ENCODE data around the gene LRIG2. TPM values are rescaled to one million over a fixed set of nuclear protein-coding genes. Genes with fewer than 3 reads are reported as not detected.

LRIG2 gene
- total and polyA plus RNA-seq, 9 of the 15 experiments (the other 6 are each of a cell fraction or from before 2014, with no cell fraction given): 1.8 to 28.1 (median 11.5) TPM

- TF ChIP-seq RAD21 (CRISPR knock-in tag; conservative IDR thresholded peaks at IDR 0.05 in 1 of 2, IDR thresholded peaks at IDR 0.05 in 1 of 2): peak in 1 of 2 experiments; percentile 43; a peak in 2 of 4 replicates
- no peak for TF ChIP-seq CBFA2T2 (conservative IDR thresholded peaks at IDR 0.05)
- no peak for TF ChIP-seq FOXP4 (CRISPR knock-in tag; IDR thresholded peaks at IDR 0.05; ENCODE audit: borderline replicate concordance)
- no peak for TF ChIP-seq HLTF (IDR thresholded peaks at IDR 0.05)
- no peak for TF ChIP-seq IRF2 (CRISPR knock-in tag; IDR thresholded peaks at IDR 0.05)
- TF ChIP-seq ZNF12 (CRISPR knock-in tag; IDR thresholded peaks at IDR 0.05): no peak
- TF ChIP-seq NR2C2 (CRISPR knock-in tag; IDR thresholded peaks at IDR 0.05): no peak
- TF ChIP-seq NR2C2 (tag; IDR thresholded peaks at IDR 0.05): no peak
- no peak for TF ChIP-seq CHD2 (IDR thresholded peaks at IDR 0.05; ENCODE audit: low read depth, low read length)
- no peak for TF ChIP-seq NR3C1 (CRISPR knock-in tag; IDR thresholded peaks at IDR 0.05)
- TF ChIP-seq ZNF212 (CRISPR knock-in tag; IDR thresholded peaks at IDR 0.05): no peak
- TF ChIP-seq MIER1 (IDR thresholded peaks at IDR 0.05; ENCODE audit: low read depth): no peak
- TF ChIP-seq ATF7 (IDR thresholded peaks at IDR 0.05): 0 out of 2 replicates have a peak, but pooled peaks have one; percentile 16
- TF ChIP-seq ZBTB2 (IDR thresholded peaks at IDR 0.05): no peak
- TF ChIP-seq NCOA4 (IDR thresholded peaks at IDR 0.05; ENCODE audit: partially characterized antibody): no peak
- no peak for TF ChIP-seq BACH1 (tag; IDR thresholded peaks at IDR 0.05)
- TF ChIP-seq ZNF274 (IDR thresholded peaks at IDR 0.05; ENCODE audit: borderline replicate concordance, low read depth, low read length): no peak
- TF ChIP-seq ZNF395 (CRISPR knock-in tag; IDR thresholded peaks at IDR 0.05): no peak
- TF ChIP-seq ZNF174 (CRISPR knock-in tag; IDR thresholded peaks at IDR 0.05): no peak
- TF ChIP-seq SRSF9 (IDR thresholded peaks at IDR 0.05; ENCODE audit: borderline replicate concordance, low read depth, low read length): no peak
- no peak for TF ChIP-seq PHF21A (IDR thresholded peaks at IDR 0.05; ENCODE audit: borderline replicate concordance, low read depth)
- no peak for TF ChIP-seq PTRF (tag; IDR thresholded peaks at IDR 0.05)
- peak; percentile 32 for TF ChIP-seq DACH1 (IDR thresholded peaks at IDR 0.05; ENCODE audit: partially characterized antibody)
Measured at GRCh38 chr1:113058941-113059706, 13.9 kb upstream of the LRIG2 start (continued).
